GM12892 (cell line): ENCODE results near the gene PTGS2.

ENCODE experiments used
- POLR2A ChIP-seq: IDR thresholded peaks from 2 replicates; pipeline ENCODE4 v1.6.1; 2011; ENCODE audit warnings: low read depth, low read length, control low read depth
- POLR2AphosphoS5 ChIP-seq: IDR thresholded peaks from 2 replicates; pipeline ENCODE4 v1.6.1; 2011; ENCODE audit warnings: low read depth, low read length, control low read depth

GRCh38 chr1:186672131-186672530, 8.1 kb downstream of the PTGS2 start:
- TF ChIP-seq POLR2AphosphoS5: no peak
- TF ChIP-seq POLR2A: no peak
